ENCODE measurements around the gene TAAR8. TPM values are rescaled to one million over a fixed set of nuclear protein-coding genes. Genes with fewer than 3 reads are reported as not detected.
"Not testable (repeated sequence)": the region's sequence is repeated elsewhere in the genome, so short reads cannot be mapped to it uniquely, and the experiment has no call there.

Gene TAAR8
- total RNA-seq, 4 donors from 2014 or later: not detected

DNA sequence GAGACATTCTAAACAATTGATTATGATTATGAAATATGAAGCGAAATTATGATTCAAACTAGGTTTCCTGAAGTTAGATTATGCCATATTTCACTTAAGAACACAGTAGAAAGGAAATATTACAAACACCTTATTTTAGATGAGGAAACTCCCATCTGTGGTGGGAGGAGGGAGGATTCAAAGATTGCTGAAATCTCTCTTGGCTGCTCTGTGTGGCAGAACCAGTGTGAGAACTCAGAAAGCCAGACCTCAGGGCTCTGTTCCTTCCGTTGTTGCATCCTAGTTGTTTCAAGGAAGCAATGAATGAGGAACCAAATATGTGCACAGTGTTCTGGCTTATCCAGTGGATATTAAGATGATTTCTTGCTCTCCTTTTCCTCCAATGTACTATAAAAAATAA lies 35.0 kb downstream of the TAAR8 start:
- Histone ChIP-seq H3K4me1 (no peaks in the 10 kb centered on the region), H3K9me3 (no peaks in the 10 kb centered on the region), H3K36me3 (no peaks in the 10 kb centered on the region), H3K4me3 (no peak overlapping the region), H3K27ac (no peak overlapping the region), H3K27me3 (peaks cover 6% of the 10 kb centered on the region)
- TF ChIP-seq, protein P1, sequence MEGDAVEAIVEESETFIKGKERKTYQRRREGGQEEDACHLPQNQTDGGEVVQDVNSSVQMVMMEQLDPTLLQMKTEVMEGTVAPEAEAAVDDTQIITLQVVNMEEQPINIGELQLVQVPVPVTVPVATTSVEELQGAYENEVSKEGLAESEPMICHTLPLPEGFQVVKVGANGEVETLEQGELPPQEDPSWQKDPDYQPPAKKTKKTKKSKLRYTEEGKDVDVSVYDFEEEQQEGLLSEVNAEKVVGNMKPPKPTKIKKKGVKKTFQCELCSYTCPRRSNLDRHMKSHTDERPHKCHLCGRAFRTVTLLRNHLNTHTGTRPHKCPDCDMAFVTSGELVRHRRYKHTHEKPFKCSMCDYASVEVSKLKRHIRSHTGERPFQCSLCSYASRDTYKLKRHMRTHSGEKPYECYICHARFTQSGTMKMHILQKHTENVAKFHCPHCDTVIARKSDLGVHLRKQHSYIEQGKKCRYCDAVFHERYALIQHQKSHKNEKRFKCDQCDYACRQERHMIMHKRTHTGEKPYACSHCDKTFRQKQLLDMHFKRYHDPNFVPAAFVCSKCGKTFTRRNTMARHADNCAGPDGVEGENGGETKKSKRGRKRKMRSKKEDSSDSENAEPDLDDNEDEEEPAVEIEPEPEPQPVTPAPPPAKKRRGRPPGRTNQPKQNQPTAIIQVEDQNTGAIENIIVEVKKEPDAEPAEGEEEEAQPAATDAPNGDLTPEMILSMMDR (IDR thresholded peaks at IDR 0.05): no peak
- TF ChIP-seq POLR2AphosphoS5 (IDR thresholded peaks at IDR 0.05) (no peak), POLR2A (IDR thresholded peaks at IDR 0.05) (no peak), EP300 (IDR thresholded peaks at IDR 0.05) (no peak)
- no peak for DNase-seq (ENCODE audit: low spot score in 2 of 2)
- 83% methylated on average over 2 of the region's 2 CpGs for WGBS

DNA sequence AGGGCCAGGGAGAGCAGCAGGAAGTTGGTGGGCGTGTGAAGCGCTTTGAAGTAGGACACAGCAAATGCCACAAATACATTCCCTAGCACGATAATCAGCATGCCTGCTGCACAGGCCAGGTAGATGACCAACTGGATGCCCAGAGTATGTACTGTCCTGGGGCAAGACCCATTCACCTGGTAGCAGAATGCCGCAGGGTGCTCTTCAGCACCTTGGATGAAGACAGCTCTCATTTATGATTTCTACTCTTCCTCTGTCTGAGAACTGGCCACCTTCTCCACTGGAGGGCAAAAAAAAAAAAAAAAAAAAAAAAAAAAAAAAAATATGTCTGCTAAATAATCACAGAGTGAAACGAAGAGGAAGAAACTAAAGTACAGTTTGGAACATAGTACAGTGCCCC lies 37.0 kb downstream of the TAAR8 start, which contains the start of gene TAAR5:
Gene TAAR5 (minus strand): TSS at position 288 of the 400 bp plus-strand sequence. CDS start 55 bp downstream, at position 233.
- H3K4me3 ChIP-seq: no peak within 1 kb of the TSS
- H3K27ac ChIP-seq: no peak within 1 kb of the TSS
- no peaks in the 10 kb centered on the region for H3K9me3 ChIP-seq
- no peaks in the 10 kb centered on the region for H3K36me3 ChIP-seq
- no peak for TF ChIP-seq POLR2AphosphoS5 (IDR thresholded peaks at IDR 0.05)
- TF ChIP-seq EP300 (IDR thresholded peaks at IDR 0.05): no peak
- TF ChIP-seq, protein P1 (IDR thresholded peaks at IDR 0.05): no peak
- no peak for TF ChIP-seq POLR2A (IDR thresholded peaks at IDR 0.05)
- H3K27me3 ChIP-seq: peaks cover 6% of the 10 kb centered on the region
- no peaks in the 10 kb centered on the region for H3K4me1 ChIP-seq
- WGBS: 81% methylated on average over 5 of the region's 5 CpGs
- no peak for DNase-seq (ENCODE audit: low spot score in 2 of 2)

DNA sequence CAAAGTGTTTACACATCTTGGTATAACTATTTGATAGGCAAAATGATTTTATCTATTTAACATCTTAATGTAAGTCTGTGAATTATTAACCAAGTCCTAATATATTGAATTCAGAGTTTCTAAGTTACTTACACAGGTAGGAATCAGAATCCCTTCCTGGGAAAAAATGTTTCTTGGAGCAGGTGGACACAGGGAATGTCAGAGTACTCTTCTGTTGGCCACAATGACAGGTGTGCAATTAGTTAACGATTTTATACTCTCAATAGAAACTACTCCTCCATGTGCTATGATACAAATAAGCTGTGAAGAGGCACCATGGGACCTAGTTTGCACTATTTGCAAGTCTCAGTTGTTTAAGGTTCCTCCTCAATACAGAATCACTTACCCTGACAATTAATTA lies 37.9 kb downstream of the TAAR8 start:
- H3K4me3 ChIP-seq: no peak overlapping the region
- DNase-seq (ENCODE audit: low spot score in 2 of 2): no peak
- H3K27ac ChIP-seq: no peak overlapping the region
- no peaks in the 10 kb centered on the region for H3K9me3 ChIP-seq
- H3K27me3 ChIP-seq: peaks cover 3% of the 10 kb centered on the region
- 73% methylated on average over 1 of the region's 1 CpG for WGBS
- H3K4me1 ChIP-seq: no peaks in the 10 kb centered on the region
- TF ChIP-seq POLR2AphosphoS5 (IDR thresholded peaks at IDR 0.05) (no peak), EP300 (IDR thresholded peaks at IDR 0.05) (no peak), POLR2A (IDR thresholded peaks at IDR 0.05) (no peak)
- TF ChIP-seq, protein P1 (IDR thresholded peaks at IDR 0.05): no peak
- no peaks in the 10 kb centered on the region for H3K36me3 ChIP-seq

DNA sequence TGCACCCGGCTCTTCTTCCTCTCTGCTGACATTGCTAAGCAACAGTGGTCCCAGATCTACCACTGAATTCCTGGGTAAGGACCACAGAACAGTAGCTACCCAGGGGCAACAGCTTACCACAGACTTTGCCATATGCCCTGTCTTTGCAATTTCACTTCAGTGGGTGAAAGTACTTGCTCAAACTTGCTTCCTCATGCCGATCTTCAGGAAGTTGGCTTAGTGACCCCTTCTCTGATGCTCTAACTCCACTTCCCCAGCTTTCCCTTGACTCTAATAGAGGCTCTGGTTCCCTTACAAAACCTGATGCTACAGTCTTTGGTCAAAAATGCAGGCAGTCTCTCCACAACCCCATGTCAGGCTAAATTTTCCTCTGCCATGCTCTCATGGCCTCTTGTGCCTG lies 40.4 kb downstream of the TAAR8 start:
- no peak for DNase-seq (ENCODE audit: low spot score in 2 of 2)
- 66% methylated on average over 2 of the region's 2 CpGs for whole genome bisulfite sequencing
- peaks cover 3% of the 10 kb centered on the region for H3K27me3 ChIP-seq
- H3K4me3 ChIP-seq: no peak overlapping the region
- H3K36me3 ChIP-seq: no peaks in the 10 kb centered on the region
- no peak overlapping the region for H3K27ac ChIP-seq
- TF ChIP-seq, protein P1 (IDR thresholded peaks at IDR 0.05): no peak
- TF ChIP-seq POLR2A (IDR thresholded peaks at IDR 0.05) (no peak), EP300 (IDR thresholded peaks at IDR 0.05) (no peak), POLR2AphosphoS5 (IDR thresholded peaks at IDR 0.05) (no peak)
- H3K9me3 ChIP-seq: no peaks in the 10 kb centered on the region
- no peaks in the 10 kb centered on the region for H3K4me1 ChIP-seq

DNA sequence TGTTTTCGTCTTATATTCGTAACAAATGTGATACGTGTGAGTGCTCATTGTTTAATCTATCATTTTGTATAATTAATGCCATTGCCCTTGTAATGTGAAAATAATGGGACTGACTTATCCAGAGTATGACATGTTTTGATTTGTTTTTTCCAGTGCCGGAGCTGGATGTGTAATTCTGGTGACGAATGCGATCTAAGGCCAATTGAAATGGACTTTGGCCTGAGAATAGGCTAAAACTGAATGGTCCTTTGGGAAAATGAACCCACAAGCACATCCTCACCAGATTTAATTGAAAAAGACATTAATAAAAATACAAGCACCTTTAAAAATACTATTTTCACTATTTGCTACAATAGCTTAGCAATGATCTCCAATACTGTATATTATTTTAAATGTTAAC lies 43.7 kb downstream of the TAAR8 start:
- Histone ChIP-seq H3K36me3 (no peaks in the 10 kb centered on the region), H3K4me1 (no peaks in the 10 kb centered on the region), H3K27me3 (peaks cover 3% of the 10 kb centered on the region), H3K27ac (no peak overlapping the region), H3K9me3 (no peaks in the 10 kb centered on the region), H3K4me3 (no peak overlapping the region)
- 88% methylated on average over 6 of the region's 6 CpGs for WGBS
- DNase-seq (ENCODE audit: low spot score in 2 of 2): no peak
- TF ChIP-seq POLR2AphosphoS5 (IDR thresholded peaks at IDR 0.05): no peak
- no peak for TF ChIP-seq EP300 (IDR thresholded peaks at IDR 0.05)
- TF ChIP-seq POLR2A (IDR thresholded peaks at IDR 0.05): no peak

DNA sequence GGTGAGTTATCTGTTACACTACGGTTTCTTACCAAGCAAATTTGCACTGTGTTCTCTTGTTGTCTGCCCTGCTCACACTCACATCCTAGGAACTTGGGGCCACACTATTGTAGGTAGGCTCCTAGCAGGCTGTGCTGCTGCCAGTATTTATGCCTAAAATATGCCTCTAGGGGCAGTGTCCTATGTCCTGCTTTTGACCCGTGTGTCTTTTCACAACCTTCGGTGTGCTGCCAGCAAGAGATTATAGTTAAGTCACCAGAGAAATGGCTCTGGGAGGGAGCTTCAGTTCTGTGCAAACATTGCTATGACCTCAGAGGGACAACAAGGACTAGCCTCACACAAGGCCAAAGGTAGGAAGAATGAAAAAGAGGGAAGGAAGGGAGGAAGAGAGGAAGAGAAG lies 46.0 kb downstream of the TAAR8 start:
- no peak for DNase-seq (ENCODE audit: low spot score in 2 of 2)
- H3K36me3 ChIP-seq: no peaks in the 10 kb centered on the region
- 33% methylated on average over 3 of the region's 3 CpGs for WGBS

DNA sequence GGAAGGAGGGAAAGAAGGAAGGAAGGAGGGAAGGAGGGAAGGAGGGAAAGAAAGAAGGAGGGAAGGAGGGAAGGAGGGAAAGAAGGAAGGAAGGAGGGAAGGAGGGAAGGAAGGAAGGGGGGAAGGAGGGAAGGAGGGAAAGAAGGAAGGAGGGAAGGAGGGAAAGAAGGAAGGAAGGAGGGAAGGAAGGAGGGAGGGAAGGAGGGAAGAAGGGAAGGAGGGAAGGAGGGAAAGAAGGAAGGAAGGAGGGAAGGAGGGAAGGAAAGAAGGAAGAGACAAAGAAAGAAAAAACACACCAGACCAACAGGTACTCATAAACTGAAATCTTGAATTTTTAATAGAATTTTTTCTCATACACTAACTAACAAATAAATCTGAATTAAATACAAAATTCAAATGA lies 48.4 kb downstream of the TAAR8 start:
- H3K9me3 ChIP-seq, H3K4me1 ChIP-seq: not testable (repeated sequence)

More for the DNA sequence above, 46.0 kb downstream of the TAAR8 start:
- Histone ChIP-seq H3K4me3 (no peak overlapping the region), H3K27me3 (peaks cover 3% of the 10 kb centered on the region), H3K4me1 (no peaks in the 10 kb centered on the region), H3K9me3 (no peaks in the 10 kb centered on the region), H3K27ac (no peak overlapping the region)
- TF ChIP-seq, protein P1 (IDR thresholded peaks at IDR 0.05): no peak
- TF ChIP-seq POLR2A (IDR thresholded peaks at IDR 0.05): no peak
- no peak for TF ChIP-seq EP300 (IDR thresholded peaks at IDR 0.05)
- no peak for TF ChIP-seq POLR2AphosphoS5 (IDR thresholded peaks at IDR 0.05)

More for the DNA sequence above, 48.4 kb downstream of the TAAR8 start:
- not testable (repeated sequence) for H3K27ac ChIP-seq; H3K36me3 ChIP-seq; H3K27me3 ChIP-seq; H3K4me3 ChIP-seq; DNase-seq (ENCODE audit: low spot score in 2 of 2)

Measured in suprapubic skin (tissue), 4 donors.